NCI-H1048 (cell line): ENCODE measurements around the gene TRIM60.
"Not testable (repeated sequence)": the region's sequence is repeated elsewhere in the genome, so short reads cannot be mapped to it uniquely, and the experiment has no call there.

ENCODE experiments used
- DNase-seq: peaks from one replicate; lab custom pipeline; 2025; lab: John Stamatoyannopoulos, UW

Gene TRIM60

GRCh38 chr4:165031436-165032211 is at the start of gene TRIM60:
TRIM60 (plus strand) TSS chr4:165031999; CDS start chr4:165040073, 8,074 bp downstream.
- DNase-seq = no peak

GRCh38 chr4:164989471-164989870 is 42.3 kb upstream of the TRIM60 start:
- no peak for DNase-seq

- DNase-seq = not testable (repeated sequence)
Observed at GRCh38 chr4:164990786-164991185, 41.0 kb upstream of the TRIM60 start.

GRCh38 chr4:164996123-164996522 is 35.7 kb upstream of the TRIM60 start:
- not testable (repeated sequence) for DNase-seq

- no peak for DNase-seq
Observed at GRCh38 chr4:164997324-164997723, 34.5 kb upstream of the TRIM60 start.

GRCh38 chr4:164997941-164998340 is 33.9 kb upstream of the TRIM60 start:
- DNase-seq = no peak

GRCh38 chr4:164998526-164999080 is 33.2 kb upstream of the TRIM60 start:
- DNase-seq = not testable (repeated sequence)

- DNase-seq = not testable (repeated sequence)
Observed at GRCh38 chr4:165001957-165002356, 29.8 kb upstream of the TRIM60 start.

GRCh38 chr4:165005352-165005925 is 26.4 kb upstream of the TRIM60 start:
- DNase-seq = no peak

- DNase-seq = no peak
Observed at GRCh38 chr4:165006456-165006855, 25.3 kb upstream of the TRIM60 start.

GRCh38 chr4:165006886-165007285 is 24.9 kb upstream of the TRIM60 start:
- DNase-seq = no peak

- no peak for DNase-seq
Observed at GRCh38 chr4:165009493-165010227, 22.1 kb upstream of the TRIM60 start.

- DNase-seq = no peak
Observed at GRCh38 chr4:165010487-165010886, 21.3 kb upstream of the TRIM60 start.

- no peak for DNase-seq
Observed at GRCh38 chr4:165010991-165011390, 20.8 kb upstream of the TRIM60 start.

GRCh38 chr4:165011403-165011802 is 20.4 kb upstream of the TRIM60 start:
- no peak for DNase-seq

GRCh38 chr4:165013691-165014090 is 18.1 kb upstream of the TRIM60 start:
- DNase-seq = no peak

- DNase-seq = no peak
Observed at GRCh38 chr4:165016971-165017370, 14.8 kb upstream of the TRIM60 start.

GRCh38 chr4:165019995-165020394 is 11.8 kb upstream of the TRIM60 start:
- not testable (repeated sequence) for DNase-seq

GRCh38 chr4:165025782-165026181 is 6.0 kb upstream of the TRIM60 start:
- DNase-seq = not testable (repeated sequence)

- no peak for DNase-seq
Observed at GRCh38 chr4:165027762-165028402, 3.9 kb upstream of the TRIM60 start.

- no peak for DNase-seq
Observed at GRCh38 chr4:165048170-165048569, 16.4 kb downstream of the TRIM60 start.

- DNase-seq = no peak
Observed at GRCh38 chr4:165052627-165053026, 20.8 kb downstream of the TRIM60 start.
